ENCODE measurements around the gene SF3B3.

Gene SF3B3

DNA sequence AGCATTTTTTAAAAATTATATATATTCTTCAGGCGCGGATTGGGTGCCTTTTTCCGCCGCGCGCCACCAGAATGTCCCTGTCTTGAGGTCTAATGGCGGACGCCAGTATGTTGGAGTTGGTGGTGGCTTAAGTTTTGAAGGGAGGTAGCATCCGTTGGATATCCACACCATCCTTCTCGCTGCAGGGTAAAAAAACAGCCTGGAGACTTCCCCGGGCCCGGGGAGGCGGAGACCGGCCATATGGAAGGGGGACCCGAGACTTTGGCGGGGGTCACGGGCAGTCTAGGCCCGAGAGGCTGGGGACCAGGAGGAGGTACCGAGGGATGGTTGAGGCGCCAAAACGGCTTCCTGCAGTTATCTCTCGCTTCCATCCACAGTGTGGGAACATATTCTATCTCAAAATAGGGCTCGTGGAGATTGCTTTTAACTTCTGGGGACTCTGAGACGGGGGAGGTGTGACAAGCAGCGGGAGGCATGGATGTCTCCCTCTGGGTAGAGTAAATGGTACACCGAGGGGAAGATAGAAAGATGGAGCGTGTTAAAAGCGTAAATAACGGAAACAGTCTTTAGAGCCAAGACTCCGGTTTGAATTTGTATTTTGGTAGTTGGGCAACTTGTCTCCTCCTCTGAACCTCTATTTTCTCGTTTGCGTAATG, at the start of gene SF3B3:
SF3B3 (plus strand) TSS at position 74 of the 656 bp plus-strand sequence. CDS start 2,841 bp downstream, outside the sequence.
- DNase-seq (ENCODE audit: low spot score) = peak; percentile 80

DNA sequence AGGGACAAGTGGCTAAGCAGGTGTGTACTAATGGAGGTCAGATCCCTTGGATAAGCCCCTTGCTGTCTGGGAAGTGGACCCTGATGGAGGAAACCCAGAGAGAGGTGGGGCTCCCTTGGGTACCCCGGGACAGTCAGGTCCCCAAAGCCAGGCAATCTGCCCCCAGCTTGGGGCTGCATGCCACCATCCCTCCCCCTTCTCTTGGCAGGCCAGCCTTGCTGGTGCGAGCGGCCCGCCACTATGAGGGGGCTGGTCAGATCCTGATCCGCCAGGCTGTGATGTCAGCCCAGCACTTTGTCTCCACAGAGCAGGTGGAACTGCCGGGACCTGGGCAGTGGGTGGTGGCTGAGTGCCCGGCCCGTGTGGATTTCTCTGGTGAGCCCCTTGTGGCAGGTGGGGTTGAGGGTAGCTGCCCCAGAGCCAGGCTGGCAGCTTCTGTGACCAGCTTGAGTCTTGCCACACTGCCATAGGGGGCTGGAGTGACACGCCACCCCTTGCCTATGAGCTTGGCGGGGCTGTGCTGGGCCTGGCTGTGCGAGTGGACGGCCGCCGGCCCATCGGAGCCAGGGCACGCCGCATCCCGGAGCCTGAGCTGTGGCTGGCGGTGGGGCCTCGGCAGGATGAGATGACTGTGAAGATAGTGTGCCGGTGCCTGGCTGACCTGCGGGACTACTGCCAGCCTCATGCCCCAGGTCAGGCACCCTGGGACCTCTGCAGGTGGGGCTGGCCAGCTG, 49.1 kb upstream of the SF3B3 start:
- no peak for DNase-seq (ENCODE audit: low spot score)

DNA sequence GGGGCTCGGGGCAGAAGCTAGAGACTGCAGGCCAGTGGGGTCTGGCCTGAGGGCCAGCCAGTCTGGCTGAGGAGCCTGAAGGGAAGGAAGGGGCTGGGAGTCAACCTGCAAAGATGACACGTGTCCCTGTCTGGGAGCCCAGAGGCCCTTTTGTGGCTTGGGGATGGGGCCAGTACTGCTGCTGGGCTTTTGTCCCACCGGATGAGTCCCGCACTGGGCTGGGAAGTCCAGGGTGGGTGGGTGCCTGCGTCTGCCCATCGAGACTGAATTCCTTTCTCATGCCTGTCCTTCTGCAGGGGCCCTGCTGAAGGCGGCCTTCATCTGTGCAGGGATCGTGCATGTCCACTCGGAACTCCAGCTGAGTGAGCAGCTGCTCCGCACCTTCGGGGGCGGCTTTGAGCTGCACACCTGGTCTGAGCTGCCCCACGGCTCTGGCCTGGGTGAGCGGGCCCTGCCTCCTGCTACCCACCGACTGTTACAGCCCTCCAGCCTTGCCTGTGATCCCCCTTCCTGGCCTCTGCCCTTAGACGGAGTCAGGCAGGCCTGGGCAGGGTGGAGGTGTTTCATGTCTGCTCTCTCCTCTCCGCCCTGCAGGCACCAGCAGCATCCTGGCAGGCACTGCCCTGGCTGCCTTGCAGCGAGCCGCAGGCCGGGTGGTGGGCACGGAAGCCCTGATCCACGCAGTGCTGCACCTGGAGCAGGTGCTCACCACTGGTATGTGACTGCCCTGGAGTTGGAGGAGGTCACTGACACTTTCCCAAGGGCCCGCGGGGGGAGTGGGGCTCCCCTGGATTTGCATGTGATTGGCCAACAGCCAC, 48.4 kb upstream of the SF3B3 start:
- DNase-seq (ENCODE audit: low spot score) = no peak

DNA sequence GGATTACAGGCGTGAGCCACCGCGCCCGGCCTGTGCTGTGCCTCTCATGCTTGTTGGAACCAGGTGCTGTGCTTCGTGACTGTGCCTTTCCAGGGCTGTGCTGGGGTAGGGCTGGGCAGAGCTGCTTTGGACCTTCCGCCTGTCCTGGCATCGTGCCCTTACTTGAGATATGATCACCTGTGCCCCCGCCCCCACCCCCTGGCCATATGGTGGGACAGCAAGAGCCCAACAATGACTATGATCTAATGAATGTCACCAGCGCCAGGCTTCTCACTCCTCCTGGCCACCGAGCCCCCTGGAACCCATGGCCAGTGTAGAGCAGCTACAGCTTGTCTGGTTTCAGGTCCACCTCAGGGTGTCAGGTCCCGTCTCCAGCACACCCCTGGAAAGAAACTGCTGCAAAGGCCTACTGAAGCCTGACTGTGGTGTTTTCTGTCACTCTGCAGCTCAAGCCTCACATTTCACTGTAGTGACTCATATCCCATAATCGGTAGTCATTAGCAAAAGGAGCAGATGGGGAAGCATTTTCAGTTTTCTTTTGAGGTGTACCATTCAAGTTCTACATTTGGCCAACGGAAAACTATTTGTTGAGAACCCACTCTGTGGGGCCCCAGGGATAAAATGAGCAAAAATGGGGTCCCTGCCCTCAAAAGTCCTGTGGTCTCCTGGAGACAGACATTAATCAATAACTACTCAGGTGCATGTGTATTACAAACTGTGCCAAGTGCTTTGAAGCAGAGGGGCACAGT, 47.2 kb upstream of the SF3B3 start:
- DNase-seq (ENCODE audit: low spot score) = no peak

DNA sequence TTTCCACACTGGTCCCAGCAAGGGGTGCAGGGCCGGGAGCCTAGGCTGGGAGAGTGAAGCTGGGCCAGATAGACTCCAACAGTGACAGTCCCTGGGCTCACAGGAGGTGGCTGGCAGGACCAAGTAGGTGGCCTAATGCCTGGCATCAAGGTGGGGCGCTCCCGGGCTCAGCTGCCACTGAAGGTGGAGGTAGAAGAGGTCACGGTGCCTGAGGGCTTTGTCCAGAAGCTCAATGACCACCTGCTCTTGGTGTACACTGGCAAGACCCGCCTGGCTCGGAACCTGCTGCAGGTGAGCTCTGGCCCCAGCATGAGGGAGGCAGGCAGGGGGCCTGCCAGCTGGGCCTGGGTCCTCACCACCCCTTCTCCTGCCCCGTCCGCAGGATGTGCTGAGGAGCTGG, 45.4 kb upstream of the SF3B3 start:
- no peak for DNase-seq (ENCODE audit: low spot score)

DNA sequence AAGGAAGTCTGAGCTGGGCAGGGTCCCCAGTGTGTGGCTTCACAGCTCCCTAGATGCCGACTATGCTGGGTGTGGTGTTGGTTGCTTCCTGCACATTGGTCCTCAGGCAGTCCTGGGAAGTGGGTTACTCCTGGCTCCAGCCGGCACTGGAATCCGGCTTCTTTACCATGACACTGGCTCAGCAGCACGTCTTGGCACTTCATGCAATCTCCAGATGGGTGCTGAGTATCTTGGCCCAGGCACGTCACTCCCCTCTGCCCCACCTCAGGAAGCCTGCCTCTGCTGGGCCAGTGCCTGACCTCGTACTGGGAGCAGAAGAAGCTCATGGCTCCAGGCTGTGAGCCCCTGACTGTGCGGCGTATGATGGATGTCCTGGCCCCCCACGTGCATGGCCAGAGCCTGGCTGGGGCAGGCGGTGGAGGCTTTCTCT, 44.7 kb upstream of the SF3B3 start:
- no peak for DNase-seq (ENCODE audit: low spot score)

DNA sequence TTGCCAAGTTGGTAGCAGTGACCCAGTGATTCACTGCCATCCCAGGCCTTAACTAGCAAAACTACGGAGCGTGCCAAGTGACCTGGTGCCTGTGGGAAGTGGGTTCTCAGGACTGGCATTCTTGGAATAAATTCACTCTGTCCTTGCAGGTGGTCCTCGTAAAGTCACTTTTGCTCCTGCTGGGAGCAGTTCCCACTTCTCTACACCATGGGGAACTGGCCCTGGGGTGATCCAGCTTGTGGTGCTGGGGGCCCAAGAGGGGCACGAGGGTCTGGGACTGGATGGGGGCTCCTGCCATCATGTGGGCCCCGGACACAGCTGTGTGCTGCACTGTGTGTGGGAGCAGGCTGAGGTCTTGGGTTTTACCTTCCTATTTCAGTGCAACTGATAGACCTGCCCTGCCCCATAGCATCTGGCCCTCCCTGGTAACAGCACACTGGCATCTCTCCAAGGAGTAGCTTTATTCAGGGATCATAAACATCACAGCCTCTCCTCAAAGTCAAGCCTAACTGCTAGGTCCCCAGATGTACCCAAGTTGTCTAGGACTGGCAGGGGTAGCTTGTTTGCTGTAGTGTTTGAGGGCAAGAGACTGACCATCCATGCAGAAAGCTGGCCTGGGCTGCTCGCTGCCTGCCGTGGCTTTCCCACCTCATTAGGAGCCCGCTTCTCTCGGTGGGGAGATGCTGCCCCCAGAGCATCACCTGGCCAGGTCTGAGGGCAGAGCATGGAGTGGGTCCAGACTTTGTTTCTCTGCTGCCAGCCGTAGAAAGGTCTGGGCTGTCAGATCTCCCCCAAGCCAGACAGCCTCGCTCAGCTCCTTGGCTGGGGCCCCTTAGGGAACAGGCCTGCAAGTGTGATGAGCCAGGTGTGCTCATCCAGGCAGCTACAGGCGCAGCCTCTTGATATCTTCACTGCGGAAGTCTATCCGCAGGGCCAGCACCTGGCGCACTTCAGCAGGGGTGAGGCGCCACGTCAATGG, 43.2 kb upstream of the SF3B3 start:
- DNase-seq (ENCODE audit: low spot score) = no peak

DNA sequence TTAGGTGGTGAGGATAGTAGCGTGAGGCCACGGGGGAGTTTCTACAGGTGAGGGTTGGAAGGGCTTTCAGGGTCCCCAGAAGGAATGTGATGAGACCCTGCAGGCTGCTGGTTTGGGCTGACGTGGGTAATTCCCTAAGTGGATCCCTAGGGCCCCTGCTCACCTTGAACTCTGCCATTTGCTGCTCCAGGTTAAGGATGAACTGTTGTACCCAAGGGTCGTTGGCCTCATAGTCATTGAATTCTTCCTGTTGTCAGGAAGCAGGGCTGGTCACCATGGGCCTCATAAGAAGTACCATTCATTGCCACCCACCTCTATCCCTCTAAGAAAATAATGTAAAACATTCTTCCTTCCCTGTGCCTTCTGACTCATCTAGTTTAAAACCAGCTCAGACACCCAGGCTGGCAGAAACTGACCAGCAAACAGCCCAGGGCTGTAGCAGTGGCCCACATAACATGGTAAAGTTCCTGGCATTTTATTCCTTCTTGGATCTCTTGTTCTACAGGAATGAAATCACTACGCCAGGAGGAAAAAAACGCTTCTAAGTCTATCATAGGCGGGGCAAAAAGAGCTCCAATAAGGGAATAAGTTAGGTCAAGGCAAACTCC, 41.6 kb upstream of the SF3B3 start:
- DNase-seq (ENCODE audit: low spot score) = no peak

DNA sequence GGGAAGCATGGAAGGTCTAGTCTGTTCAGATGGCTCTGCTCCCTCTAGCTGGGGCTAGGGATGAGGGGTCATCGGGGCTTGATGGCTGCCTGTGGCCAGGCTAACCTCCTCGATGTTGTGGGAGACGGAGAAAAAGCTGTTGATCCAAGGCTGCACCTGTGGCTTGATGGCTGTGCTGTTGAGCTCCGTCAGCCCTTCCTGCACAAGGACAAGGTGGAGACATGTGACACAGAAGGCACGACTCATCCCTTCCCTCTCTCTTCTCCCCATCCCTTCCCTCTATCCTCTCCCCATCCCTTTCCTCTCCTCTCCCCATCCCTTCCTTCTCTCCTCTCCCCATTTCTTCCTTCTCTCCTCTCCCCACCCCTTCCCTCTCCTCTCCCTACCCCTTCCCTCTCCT, 41.0 kb upstream of the SF3B3 start:
- no peak for DNase-seq (ENCODE audit: low spot score)

DNA sequence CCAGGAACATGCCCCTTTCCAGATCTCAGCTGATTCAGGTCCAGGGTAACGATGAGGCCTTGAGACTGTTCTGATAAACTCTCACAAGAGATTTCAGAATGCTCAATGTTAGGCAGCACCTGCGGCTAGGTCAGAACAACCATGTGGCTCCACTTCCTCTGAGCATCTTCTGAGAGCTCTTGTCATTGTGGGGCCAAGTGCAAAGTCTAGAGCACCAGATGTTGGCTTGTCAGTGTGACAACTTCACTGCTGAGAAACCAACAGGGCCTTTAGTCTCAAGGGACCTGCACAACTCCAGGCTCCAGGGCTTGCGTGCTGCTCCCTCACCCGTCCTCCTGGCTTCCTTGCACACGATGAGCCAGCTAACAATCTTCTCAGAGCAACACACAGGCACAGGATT, 40.2 kb upstream of the SF3B3 start:
- DNase-seq (ENCODE audit: low spot score) = no peak

DNA sequence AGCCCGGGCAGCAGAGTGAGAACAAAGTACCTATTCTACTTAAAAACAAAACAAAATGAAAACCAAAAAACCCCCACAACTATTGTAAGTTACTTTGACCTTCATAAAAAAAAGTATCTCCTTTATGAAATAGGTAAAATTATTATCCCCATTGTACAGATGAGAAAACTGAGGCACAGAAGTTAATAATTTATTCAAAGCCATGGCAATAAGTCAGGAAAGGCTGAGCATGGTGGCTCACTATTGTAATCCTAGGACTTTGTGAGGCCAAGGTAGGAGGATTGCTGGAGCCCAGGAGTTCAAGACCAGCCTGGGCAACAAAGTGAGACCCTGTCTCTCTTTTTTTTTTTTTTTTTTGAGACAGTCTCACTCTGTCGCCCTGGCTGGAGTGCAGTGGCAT, 38.7 kb upstream of the SF3B3 start:
- no peak for DNase-seq (ENCODE audit: low spot score)

DNA sequence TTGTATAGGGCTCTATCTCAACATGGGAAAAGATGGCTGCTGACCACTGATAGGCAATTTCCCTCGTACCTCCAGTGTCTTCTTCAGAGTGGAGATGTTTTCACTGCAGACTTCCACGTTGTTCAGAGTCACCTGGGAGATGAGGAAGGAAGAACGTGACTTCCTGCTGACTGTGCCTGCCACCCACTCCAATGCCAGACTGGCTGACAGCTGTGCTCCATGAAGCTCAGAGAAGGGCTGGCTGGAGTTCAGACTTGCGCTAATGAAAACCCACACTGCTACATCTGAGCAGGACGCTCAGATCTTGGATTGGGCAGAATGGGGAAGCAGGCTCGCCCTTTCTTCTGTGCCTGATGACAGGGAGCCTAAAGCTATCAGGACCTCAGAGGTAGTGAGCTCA, 33.4 kb upstream of the SF3B3 start:
- DNase-seq (ENCODE audit: low spot score) = no peak

DNA sequence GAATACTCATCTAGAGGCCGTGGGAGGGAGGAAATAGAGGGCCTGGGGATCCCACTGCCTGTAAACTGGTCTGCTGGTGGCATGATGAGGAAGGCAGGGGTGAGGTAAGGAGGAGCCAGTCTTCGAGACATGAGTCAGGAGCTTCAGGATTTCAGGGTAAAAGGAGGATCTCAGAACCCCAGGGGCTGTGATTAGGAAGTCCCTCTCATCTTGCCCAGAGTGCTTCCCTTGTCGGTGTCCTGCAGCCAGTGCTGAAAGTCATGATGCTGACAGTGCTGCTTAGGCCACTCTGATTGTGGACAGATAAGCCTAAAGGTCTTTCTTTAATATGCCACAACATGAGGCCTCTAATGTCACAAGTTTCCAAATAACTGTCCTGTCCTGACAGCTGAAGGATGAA, 29.8 kb upstream of the SF3B3 start:
- no peak for DNase-seq (ENCODE audit: low spot score)

DNA sequence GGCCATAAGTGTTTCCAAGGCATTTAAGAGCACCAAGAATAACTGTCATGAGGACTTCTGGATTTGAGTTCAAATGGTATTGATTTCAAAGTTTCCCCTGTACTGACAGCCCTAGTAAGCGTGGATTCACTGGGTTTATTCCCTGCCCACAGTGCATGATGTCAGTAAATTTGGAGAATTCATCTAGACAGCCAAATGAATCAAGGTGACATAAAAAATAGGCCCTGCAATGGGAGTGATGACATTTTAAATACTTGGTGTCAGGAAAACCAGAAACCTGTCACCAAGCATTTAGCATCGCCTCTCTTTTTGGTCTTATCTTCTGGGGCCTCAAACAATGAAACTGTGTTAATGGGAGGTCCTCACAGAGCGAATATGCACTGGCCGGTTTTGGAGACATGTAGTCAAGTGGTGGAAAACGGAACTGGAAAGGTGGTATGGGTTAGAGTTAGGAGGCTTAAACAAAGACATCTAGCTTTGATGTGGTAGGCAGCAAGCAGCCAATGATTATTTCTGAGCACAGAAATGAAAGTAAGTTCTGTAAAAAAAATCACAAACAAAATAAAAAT, 29.3 kb upstream of the SF3B3 start:
- no peak for DNase-seq (ENCODE audit: low spot score)

DNA sequence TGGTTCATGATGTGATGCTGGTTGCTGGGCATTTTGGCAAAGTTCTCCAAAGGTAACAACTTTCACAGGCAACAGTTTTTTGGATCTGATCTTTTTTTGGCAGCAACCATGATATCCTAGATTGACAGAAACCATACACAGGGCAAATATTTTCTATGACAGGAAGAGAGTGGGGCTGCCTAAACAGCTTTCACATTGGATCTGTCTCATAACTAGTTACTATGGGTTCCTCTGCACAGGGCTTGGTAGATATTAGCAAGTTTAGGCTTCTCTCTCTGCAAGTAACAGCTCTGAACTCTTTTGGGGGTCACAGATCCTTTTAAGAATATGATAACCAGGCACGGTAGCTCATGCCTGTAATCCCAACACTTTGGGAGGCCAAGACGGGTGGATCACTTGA, 28.8 kb upstream of the SF3B3 start:
- DNase-seq (ENCODE audit: low spot score) = no peak

DNA sequence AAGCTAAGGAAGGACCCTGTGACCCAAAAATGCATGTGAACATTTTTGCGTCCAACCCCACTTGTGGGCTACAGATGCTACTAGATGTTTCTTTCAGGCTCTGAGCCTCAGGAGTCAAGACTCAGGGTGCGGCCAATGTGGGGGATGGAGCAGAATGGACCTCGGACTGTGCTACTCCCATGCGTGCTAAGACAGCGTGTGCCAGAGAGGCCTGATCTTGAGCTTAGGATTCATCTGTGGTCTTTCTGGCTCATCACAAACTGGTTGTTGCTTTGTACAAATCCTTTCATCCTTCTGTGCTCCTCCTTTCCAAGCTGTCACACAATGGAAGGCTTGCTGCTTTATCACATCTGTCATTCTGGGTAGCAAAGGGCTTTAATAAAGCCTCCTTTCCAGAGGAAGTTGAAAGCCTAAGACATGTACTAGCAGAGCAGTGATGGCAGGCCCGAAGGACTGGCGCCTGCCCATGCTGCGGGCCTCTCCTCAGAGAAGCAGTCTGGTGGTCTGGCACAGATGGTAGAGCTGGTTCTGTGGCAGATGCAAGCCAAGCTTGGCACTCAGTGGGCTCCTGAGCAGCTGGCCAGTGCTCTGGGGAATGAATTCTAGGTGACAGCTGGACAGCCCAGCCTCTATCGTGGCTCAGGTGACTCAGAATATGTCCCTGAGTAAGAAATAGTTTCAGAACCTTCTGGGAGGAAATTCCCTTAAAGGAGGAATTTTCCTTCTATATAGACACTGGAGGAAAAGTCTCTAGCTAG, 28.0 kb upstream of the SF3B3 start:
- no peak for DNase-seq (ENCODE audit: low spot score)

DNA sequence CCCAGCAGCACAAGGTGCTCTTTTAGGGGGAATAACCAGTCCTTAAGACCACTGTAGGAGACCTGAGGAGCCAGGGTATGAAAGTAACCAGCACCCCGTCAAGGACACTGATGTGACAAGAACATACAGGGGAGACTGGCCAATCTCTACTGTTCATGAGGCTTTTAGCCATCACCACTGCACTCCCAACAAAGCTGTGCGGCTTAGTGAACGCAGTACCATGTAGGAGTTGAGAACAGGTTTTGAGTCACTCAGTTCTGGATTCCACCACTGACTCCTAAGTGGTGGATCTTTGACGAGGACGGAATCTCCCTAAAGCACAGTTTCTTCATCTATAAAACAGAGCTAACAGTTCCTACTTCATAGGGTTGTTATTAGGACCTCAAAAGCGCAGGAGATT, 27.1 kb upstream of the SF3B3 start:
- DNase-seq (ENCODE audit: low spot score) = no peak

DNA sequence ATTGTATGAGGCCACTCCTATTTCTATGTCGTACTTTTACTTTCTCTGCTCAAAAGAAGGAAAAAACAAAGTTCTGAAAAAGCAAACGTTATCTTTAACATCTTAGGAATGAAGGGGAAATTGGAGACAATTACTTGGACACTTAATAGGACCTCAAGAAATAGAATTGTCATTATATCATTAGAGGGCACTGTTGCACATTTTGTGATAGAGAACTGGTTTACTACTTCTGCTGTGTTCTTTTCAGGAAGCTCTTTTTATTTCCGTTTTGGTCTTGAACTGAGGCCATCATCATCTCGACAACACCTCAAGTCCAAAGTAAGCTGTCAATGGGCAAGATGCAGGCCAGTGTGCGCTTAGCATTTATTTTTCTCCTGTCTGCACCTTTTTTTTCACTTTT, 14.9 kb upstream of the SF3B3 start:
- DNase-seq (ENCODE audit: low spot score) = no peak

DNA sequence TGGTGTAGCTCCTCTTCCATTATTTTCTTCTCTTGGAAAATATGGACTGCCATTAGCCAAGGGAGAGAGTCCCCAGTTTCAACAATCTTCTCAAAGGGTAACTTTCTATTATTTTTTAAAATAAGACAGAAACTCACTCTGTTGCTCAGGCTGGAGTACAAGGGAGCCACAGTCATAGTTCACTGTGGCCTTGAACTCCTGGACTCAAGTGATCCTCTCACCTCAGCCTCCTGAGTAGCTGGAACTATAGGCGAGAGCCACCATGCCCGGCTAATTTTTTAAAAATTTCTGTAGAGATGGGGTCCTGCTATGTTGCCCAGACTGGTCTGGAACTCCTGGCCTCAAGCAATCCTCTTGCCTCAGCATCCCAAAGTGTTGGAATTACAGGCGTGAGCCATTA, 13.4 kb upstream of the SF3B3 start:
- no peak for DNase-seq (ENCODE audit: low spot score)

DNA sequence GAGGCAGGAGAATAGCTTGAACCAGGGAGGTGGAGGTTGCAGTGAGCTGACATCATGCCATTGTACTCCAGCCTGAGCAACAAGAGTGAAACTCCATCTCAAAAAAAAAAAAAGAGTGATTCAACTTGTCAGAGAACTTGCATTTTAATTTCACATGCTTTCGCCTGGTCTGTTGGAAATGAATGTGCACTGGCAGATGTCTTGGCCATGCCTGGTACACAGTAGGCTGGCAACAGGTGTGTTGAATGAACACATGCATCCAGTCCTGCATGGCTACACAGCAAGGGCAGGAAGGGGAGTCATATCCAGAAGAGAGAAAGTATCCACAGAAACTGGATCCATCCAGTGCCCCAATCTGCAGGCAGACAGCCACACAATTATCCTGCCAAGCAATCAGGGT, 11.8 kb upstream of the SF3B3 start:
- no peak for DNase-seq (ENCODE audit: low spot score)

Measured in ecto neural progenitor cell (in vitro differentiated cells).